ENCODE measurements around the gene SERPINE3. TPM values are rescaled to one million over a fixed set of nuclear protein-coding genes. Genes with fewer than 3 reads are reported as not detected.

The SERPINE3 gene
- total RNA-seq, 1 experiment from 2014 or later = 0.59 TPM

- Mint-ChIP-seq H3K4me3 (no peak overlapping the region), H3K36me3 (no peaks in the 10 kb centered on the region), H3K27me3 (ENCODE audit: low read depth) (no peaks in the 10 kb centered on the region), H3K9me3 (no peaks in the 10 kb centered on the region), H3K27ac (no peak overlapping the region), H3K4me1 (peaks cover 42% of the 10 kb centered on the region)
- ChIA-PET POLR2A (interaction anchor here (0.6 kb wide), 1 partner anchor 14 kb away, joined by 7 read pairs; no protein-coding TSS in a partner anchor), CTCF (no interaction called here)
- TF ChIP-seq NFATC4 (CRISPR knock-in tag; IDR thresholded peaks at IDR 0.05) (no peak), ATF6 (CRISPR knock-in tag; IDR thresholded peaks at IDR 0.05) (no peak), AR (CRISPR knock-in tag; IDR thresholded peaks at IDR 0.05) (no peak), IRF1 (CRISPR knock-in tag; IDR thresholded peaks at IDR 0.05) (no peak), ZNF512 (CRISPR knock-in tag; IDR thresholded peaks at IDR 0.05; ENCODE audit: borderline replicate concordance) (no peak), TP53 (CRISPR knock-in tag; IDR thresholded peaks at IDR 0.05) (no peak), HMGXB4 (CRISPR knock-in tag; IDR thresholded peaks at IDR 0.05) (no peak), ZMAT4 (CRISPR knock-in tag; IDR thresholded peaks at IDR 0.05) (no peak), NFYB (CRISPR knock-in tag; conservative IDR thresholded peaks at IDR 0.05; ENCODE audit: low read depth) (no peak), ESRRA (CRISPR knock-in tag; IDR thresholded peaks at IDR 0.05; ENCODE audit: borderline replicate concordance) (no peak), ZNF425 (CRISPR knock-in tag; conservative IDR thresholded peaks at IDR 0.05) (no peak)
- ATAC-seq = no peak
- no peak for DNase-seq (ENCODE audit: low spot score)
Observed at GRCh38 chr13:51342706-51343105, 3.2 kb downstream of the SERPINE3 start.

GRCh38 chr13:51343475-51343874 is 4.0 kb downstream of the SERPINE3 start:
- CTCF ChIA-PET = interaction anchor here (1.1 kb wide), 1 partner anchor 425 kb away, joined by 3 read pairs; no protein-coding TSS in a partner anchor
- no peaks in the 10 kb centered on the region for H3K9me3 Mint-ChIP-seq
- POLR2A ChIA-PET = no interaction called here
- H3K4me3 Mint-ChIP-seq = no peak overlapping the region
- no peak for ATAC-seq
- peaks cover 42% of the 10 kb centered on the region for H3K4me1 Mint-ChIP-seq
- DNase-seq (ENCODE audit: low spot score) = no peak
- H3K36me3 Mint-ChIP-seq = no peaks in the 10 kb centered on the region
- no peak overlapping the region for H3K27ac Mint-ChIP-seq
- TF ChIP-seq ZBTB21 (CRISPR knock-in tag; IDR thresholded peaks at IDR 0.05; ENCODE audit: borderline replicate concordance) = no peak
- no peaks in the 10 kb centered on the region for H3K27me3 Mint-ChIP-seq (ENCODE audit: low read depth)

All from WTC11 (cell line).